K562 (cell line): Measurements from ENCODE around the gene ANK3. TPM values are rescaled to one million over a fixed set of nuclear protein-coding genes. Genes with fewer than 3 reads are reported as not detected.

ENCODE experiments used
- CUX1 ChIP-seq: fragments of 200-800 bp; sonication (Bioruptor generic); IDR thresholded peaks from 2 replicates; pipeline ENCODE4 v1.6.1; 2016; ENCODE audit warnings: missing genetic modification characterization, missing compliant biosample characterization
- ELF2 ChIP-seq: fragments of 250-450 bp; sonication (Bioruptor Pico); IDR thresholded peaks from 2 replicates; pipeline ENCODE4 v1.5.0; 2021; ENCODE audit warnings: mild to moderate bottlenecking
- HDAC3 ChIP-seq: fragments of 450-650 bp; IDR thresholded peaks from 2 replicates; pipeline ENCODE4 v1.6.1; 2018; ENCODE audit warnings: borderline replicate concordance, mild to moderate bottlenecking, moderate library complexity; ENCODE audit not compliant: partially characterized antibody
- HES1 ChIP-seq: fragments of 450-650 bp; IDR thresholded peaks from 2 replicates; pipeline ENCODE4 v1.6.1; 2016; ENCODE audit warnings: low read depth, mild to moderate bottlenecking, moderate library complexity
- JUND ChIP-seq, 2 experiments: IDR thresholded peaks; 2 replicates in 1 of 2; 3 replicates in 1 of 2; pipeline ENCODE4 v1.6.1; 2011; ENCODE audit warnings: borderline replicate concordance in 2 of 2, low read depth in 2 of 2, low read length in 2 of 2, improper control_type of control experiment in 1 of 2, missing biosample characterization in 1 of 2, missing genetic modification characterization in 1 of 2, missing genetic modification reagents in 1 of 2
- MEIS2 ChIP-seq: fragments of 450-650 bp; IDR thresholded peaks from 2 replicates; pipeline ENCODE4 v1.6.1; 2014; ENCODE audit warnings: mild to moderate bottlenecking; ENCODE audit not compliant: partially characterized antibody
- NCOA4 ChIP-seq: fragments of 450-650 bp; IDR thresholded peaks from 2 replicates; pipeline ENCODE4 v1.6.1; 2018; ENCODE audit warnings: mild to moderate bottlenecking; ENCODE audit not compliant: partially characterized antibody
- NR4A1 ChIP-seq, 2 experiments: fragments of 250-450 bp in 1 of 2; fragments of 450-650 bp in 1 of 2; sonication (Bioruptor Pico) in 1 of 2; IDR thresholded peaks; 2 replicates each; pipeline versions ENCODE4 v1.4.0 to v1.6.1; 2016 to 2020; ENCODE audit warnings: mild to moderate bottlenecking in 2 of 2, missing compliant biosample characterization in 1 of 2, missing genetic modification characterization in 1 of 2, moderate library complexity in 1 of 2
- PHB2 ChIP-seq: fragments of 450-650 bp; IDR thresholded peaks from 2 replicates; pipeline ENCODE4 v1.6.1; 2017; ENCODE audit warnings: low read depth
- POLR2H ChIP-seq: IDR thresholded peaks from 2 replicates; pipeline ENCODE4 v1.6.1; 2016; ENCODE audit warnings: missing genetic modification characterization, low read depth, mild to moderate bottlenecking, control low read depth, missing compliant biosample characterization, moderate library complexity
- SMARCB1 ChIP-seq: IDR thresholded peaks from 2 replicates; pipeline ENCODE4 v1.6.1; 2011; ENCODE audit warnings: improper control_type of control experiment, low read depth; ENCODE audit not compliant: insufficient read length
- TAF9B ChIP-seq: fragments of 450-650 bp; IDR thresholded peaks from 2 replicates; pipeline ENCODE4 v1.6.1; 2018; ENCODE audit warnings: mild to moderate bottlenecking; ENCODE audit not compliant: partially characterized antibody
- ZBTB12 ChIP-seq: fragments of 250-450 bp; sonication (Bioruptor Pico); IDR thresholded peaks from 2 replicates; pipeline ENCODE4 v1.4.0; 2020
- ZBTB7A ChIP-seq: IDR thresholded peaks from 2 replicates; pipeline ENCODE4 v1.6.1; 2011; ENCODE audit warnings: low read depth, mild to moderate bottlenecking, low read length, moderate library complexity, borderline replicate concordance; ENCODE audit not compliant: control insufficient read depth
- ZC3H8 ChIP-seq: fragments of 450-650 bp; IDR thresholded peaks from 2 replicates; pipeline ENCODE4 v1.6.1; 2017
- ZNF253 ChIP-seq: fragments of 250-450 bp; sonication (Bioruptor Pico); conservative IDR thresholded peaks from 2 replicates; pipeline ENCODE4 v1.6.1; 2021; ENCODE audit warnings: mild to moderate bottlenecking
- polyA plus RNA-seq, 8 experiments: library from polyadenylated mRNA; depleted of rRNA in 4 of 8; stranded (reverse) in 5 of 8; unstranded in 3 of 8; fragments of >200 nt; fragmentation: Nextera tagmentation in 2 of 8; fragmentation: Illumina TruSeq in 1 of 8; extraction: Ambion mirVana in 2 of 8; extraction: Trizol in 1 of 8; gene quantifications; 2 replicates each; pipeline versions ENCODE4 v1.2.1 to v1.2.3, GENCODE V29; 2011 to 2014; ENCODE audit warnings: inconsistent platforms in 1 of 8, missing spikeins in 1 of 8
- total RNA-seq, 7 experiments: library from RNA; depleted of rRNA in 6 of 7; stranded (reverse); fragments of >200 nt in 6 of 7; fragmentation: Illumina TruSeq in 2 of 7; extraction: Trizol in 2 of 7; gene quantifications; 2 replicates each; pipeline versions ENCODE4 v1.2.1 to v1.2.3, GENCODE V29; 2011 to 2021; ENCODE audit warnings: low replicate concordance in 1 of 7
- TF ChIP-seq, protein P1 (sequence below): IDR thresholded peaks from 3 replicates; pipeline ENCODE4 v1.6.1; 2011; ENCODE audit warnings: borderline replicate concordance, mild to moderate bottlenecking; ENCODE audit not compliant: insufficient read length, insufficient read depth

ANK3 gene
- total and polyA plus RNA-seq, 9 of the 15 experiments (the other 6 are each of a cell fraction or from before 2014, with no cell fraction given) = 10.0 to 32.3 (median 17.9) TPM

DNA sequence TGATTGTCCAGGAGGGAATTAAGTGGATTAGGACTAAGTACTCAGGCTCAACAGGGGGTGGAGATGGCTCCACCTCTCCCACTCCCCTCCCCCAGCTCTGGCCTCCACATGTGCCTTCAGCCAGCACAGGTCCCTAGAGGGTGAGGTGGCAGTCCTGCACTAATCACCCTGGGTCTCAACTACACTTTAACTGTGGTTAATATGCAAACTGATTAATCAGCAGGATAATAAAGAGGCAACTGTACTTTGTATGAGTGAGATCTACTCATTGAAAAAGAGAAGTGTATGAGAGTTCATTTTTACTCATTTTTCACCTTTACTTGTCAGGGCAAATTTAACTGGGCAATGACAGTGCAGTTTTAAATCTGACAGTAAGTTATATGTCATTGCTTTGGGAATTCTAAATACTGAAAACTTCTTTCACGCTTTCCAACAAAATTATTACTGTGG lies 259.5 kb downstream of the ANK3 start (continued):
- TF ChIP-seq PHB2 (no peak), MEIS2 (peak; percentile 95), TAF9B (peak; percentile 67), SMARCB1 (no peak), NR4A1 (CRISPR knock-in tag; IDR thresholded peaks at IDR 0.05) (no peak), NR4A1 (tag; IDR thresholded peaks at IDR 0.05) (0 out of 2 replicates have a peak, but pooled peaks have one; percentile 64), HDAC3 (no peak), ELF2 (CRISPR knock-in tag) (no peak), ZNF253 (CRISPR knock-in tag) (no peak), ZBTB7A (no peak), POLR2H (peak; percentile 59), NCOA4 (no peak), ZBTB12 (no peak), CUX1 (CRISPR knock-in tag) (peak; percentile 69; the same call in 1 of the 2 replicates), HES1 (no peak), JUND (IDR thresholded peaks at IDR 0.05; ENCODE audit: borderline replicate concordance, low read depth, low read length) (peak; percentile 55; the same call in 1 of the 2 replicates), JUND (tag; IDR thresholded peaks at IDR 0.05; ENCODE audit: borderline replicate concordance, low read depth, low read length) (peak; percentile 75; the same call in 1 of the 3 replicates), ZC3H8 (no peak)
- TF ChIP-seq, protein P1, sequence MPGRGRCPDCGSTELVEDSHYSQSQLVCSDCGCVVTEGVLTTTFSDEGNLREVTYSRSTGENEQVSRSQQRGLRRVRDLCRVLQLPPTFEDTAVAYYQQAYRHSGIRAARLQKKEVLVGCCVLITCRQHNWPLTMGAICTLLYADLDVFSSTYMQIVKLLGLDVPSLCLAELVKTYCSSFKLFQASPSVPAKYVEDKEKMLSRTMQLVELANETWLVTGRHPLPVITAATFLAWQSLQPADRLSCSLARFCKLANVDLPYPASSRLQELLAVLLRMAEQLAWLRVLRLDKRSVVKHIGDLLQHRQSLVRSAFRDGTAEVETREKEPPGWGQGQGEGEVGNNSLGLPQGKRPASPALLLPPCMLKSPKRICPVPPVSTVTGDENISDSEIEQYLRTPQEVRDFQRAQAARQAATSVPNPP = no peak
